Nephron (organoid): ENCODE results near the gene SIDT1.

ENCODE experiments used
- H3K27ac Mint-ChIP-seq, 3 experiments: 2 replicates each; pipeline ENCODE4 v1.8.0; 2020; ENCODE audit warnings: mixed read lengths in 3 of 3, mild to moderate bottlenecking in 2 of 3, moderate library complexity in 1 of 3
- H3K27me3 Mint-ChIP-seq: 2 replicates; pipeline ENCODE4 v1.8.0; 2021; ENCODE audit warnings: low read depth, mild to moderate bottlenecking, moderate library complexity, mixed read lengths
- H3K36me3 Mint-ChIP-seq: 2 replicates; pipeline ENCODE4 v1.8.0; 2020; ENCODE audit warnings: low read depth, mixed read lengths
- H3K4me1 Mint-ChIP-seq: 2 replicates; pipeline ENCODE4 v1.8.0; 2020; ENCODE audit warnings: mixed read lengths
- H3K4me3 Mint-ChIP-seq, 3 experiments: 2 replicates each; pipeline ENCODE4 v1.8.0; 2020; ENCODE audit warnings: mild to moderate bottlenecking in 3 of 3, mixed read lengths in 3 of 3, moderate library complexity in 2 of 3
- H3K9me3 Mint-ChIP-seq: 2 replicates; pipeline ENCODE4 v1.8.0; 2020; ENCODE audit warnings: mixed read lengths
- TF ChIP-seq, protein P1 (sequence below), 3 experiments: fragments of 200-600 bp; sonication (generic); IDR thresholded peaks; one replicate each; pipeline ENCODE4 v1.5.0; 2021; ENCODE audit warnings: antibody characterized with exemption in 3 of 3; ENCODE audit not compliant: unreplicated experiment in 3 of 3

The SIDT1 gene

DNA sequence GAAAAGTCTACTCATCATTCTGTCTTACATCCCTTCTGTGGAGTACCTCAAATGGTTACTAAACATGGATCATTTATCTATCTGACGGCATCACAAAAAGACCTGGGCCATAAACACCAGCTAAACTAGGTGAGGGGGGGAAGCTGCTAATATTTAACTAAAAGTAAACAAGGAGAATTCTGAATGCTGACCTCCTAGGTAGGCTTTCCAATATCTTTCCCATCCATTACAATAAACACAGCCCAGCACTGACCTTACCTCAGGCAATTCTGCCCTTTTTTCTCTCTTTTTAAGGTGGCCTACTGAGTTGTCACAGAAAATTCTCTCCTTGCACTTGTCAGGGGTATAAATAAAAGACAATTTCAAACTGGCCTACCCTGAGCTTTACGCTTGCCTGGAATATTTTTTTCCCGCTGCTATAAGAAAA lies 131.0 kb downstream of the SIDT1 start:
- TF ChIP-seq, protein P1, sequence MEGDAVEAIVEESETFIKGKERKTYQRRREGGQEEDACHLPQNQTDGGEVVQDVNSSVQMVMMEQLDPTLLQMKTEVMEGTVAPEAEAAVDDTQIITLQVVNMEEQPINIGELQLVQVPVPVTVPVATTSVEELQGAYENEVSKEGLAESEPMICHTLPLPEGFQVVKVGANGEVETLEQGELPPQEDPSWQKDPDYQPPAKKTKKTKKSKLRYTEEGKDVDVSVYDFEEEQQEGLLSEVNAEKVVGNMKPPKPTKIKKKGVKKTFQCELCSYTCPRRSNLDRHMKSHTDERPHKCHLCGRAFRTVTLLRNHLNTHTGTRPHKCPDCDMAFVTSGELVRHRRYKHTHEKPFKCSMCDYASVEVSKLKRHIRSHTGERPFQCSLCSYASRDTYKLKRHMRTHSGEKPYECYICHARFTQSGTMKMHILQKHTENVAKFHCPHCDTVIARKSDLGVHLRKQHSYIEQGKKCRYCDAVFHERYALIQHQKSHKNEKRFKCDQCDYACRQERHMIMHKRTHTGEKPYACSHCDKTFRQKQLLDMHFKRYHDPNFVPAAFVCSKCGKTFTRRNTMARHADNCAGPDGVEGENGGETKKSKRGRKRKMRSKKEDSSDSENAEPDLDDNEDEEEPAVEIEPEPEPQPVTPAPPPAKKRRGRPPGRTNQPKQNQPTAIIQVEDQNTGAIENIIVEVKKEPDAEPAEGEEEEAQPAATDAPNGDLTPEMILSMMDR (IDR thresholded peaks at IDR 0.05; ENCODE audit: unreplicated experiment in 3 of 3), result no peak
- Mint-ChIP-seq H3K4me1 (peaks cover 29% of the 10 kb centered on the region), H3K36me3 (peaks cover 54% of the 10 kb centered on the region), H3K9me3 (no peaks in the 10 kb centered on the region), H3K27ac (peak overlapping the region in 2 of 3 experiments; percentile 1 to 62), H3K27me3 (no peaks in the 10 kb centered on the region), H3K4me3 (no peak overlapping the region)

DNA sequence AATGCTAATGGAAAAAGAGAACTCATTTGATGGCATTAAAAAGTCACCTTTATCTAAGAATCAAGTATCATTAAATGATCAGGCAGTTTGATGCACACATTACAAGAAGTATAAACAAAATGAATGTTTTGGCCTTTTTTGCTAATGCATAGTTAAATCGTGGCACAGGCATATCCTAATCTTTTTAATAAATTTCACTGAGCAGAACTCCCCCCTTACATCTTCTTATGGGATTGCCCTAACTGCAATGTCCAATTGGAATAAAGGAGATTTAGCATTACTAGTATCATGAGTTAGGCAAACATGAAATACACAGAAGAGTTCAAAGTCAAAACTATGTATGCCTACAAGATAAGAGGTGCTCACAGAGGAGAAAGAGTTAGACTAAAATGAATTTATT lies 131.4 kb downstream of the SIDT1 start:
- no peaks in the 10 kb centered on the region for H3K9me3 Mint-ChIP-seq
- no peak overlapping the region for H3K4me3 Mint-ChIP-seq
- H3K27ac Mint-ChIP-seq, result peak overlapping the region in 1 of 3 experiments; percentile 62
- TF ChIP-seq, protein P1 (IDR thresholded peaks at IDR 0.05; ENCODE audit: unreplicated experiment in 3 of 3), result no peak
- peaks cover 54% of the 10 kb centered on the region for H3K36me3 Mint-ChIP-seq
- H3K4me1 Mint-ChIP-seq, result peaks cover 32% of the 10 kb centered on the region
- H3K27me3 Mint-ChIP-seq, result no peaks in the 10 kb centered on the region

DNA sequence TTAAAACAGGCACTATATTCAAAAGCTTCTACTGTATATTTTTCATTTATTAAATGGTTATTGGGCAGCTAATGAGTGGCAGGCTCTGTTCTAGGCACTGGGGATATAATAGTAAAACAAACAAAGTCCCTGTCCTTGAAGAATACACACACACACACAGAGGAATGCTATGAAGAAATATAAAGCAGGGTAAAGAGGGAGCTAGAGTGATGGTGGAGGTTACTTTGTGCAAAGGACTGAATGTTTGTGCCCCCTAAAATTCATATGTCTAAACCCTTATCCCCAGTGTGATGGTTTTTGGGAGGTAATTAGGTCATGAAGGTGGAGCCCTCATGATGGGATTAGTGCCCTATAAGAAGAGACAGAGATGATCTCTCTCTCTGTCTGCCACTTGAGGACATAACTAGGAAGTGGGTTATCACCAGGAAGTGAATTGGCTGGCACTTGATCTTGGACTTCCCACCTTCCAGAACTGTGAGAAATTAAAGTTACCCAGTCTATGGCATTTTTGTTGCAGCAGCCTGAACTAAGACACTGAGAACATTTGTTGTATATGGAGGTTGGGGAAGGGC lies 132.3 kb downstream of the SIDT1 start:
- no peaks in the 10 kb centered on the region for H3K27me3 Mint-ChIP-seq
- no peak overlapping the region for H3K27ac Mint-ChIP-seq
- no peaks in the 10 kb centered on the region for H3K9me3 Mint-ChIP-seq
- peaks cover 30% of the 10 kb centered on the region for H3K4me1 Mint-ChIP-seq
- H3K4me3 Mint-ChIP-seq, result no peak overlapping the region
- H3K36me3 Mint-ChIP-seq, result peaks cover 54% of the 10 kb centered on the region
- TF ChIP-seq, protein P1 (IDR thresholded peaks at IDR 0.05; ENCODE audit: unreplicated experiment in 3 of 3), result no peak

DNA sequence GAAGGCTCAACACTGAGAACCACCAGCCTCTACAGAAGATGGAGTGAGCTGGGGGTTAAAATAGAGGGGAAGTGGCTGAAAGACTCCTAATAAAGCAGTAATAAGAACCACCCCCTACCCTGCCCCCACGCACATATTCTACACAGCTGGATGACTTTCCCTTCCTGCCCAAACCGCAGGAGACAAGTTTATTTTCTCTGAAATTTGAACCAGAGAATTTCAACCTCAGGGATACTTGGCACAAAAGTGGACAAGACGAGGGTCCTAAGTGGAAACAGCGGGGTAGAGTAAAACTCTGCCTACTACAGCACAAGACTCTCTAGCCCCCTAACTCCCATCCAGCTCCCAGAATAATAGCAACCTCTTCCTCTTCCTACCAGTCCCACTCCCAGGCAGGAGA lies 135.7 kb downstream of the SIDT1 start:
- Mint-ChIP-seq H3K36me3 (peaks cover 53% of the 10 kb centered on the region), H3K27me3 (no peaks in the 10 kb centered on the region), H3K27ac (peak overlapping the region; percentile 66 to 91 (median 72)), H3K4me1 (peaks cover 16% of the 10 kb centered on the region), H3K9me3 (no peaks in the 10 kb centered on the region), H3K4me3 (peak overlapping the region in 2 of 3 experiments; percentile 14 to 16)
- TF ChIP-seq, protein P1 (IDR thresholded peaks at IDR 0.05; ENCODE audit: unreplicated experiment in 3 of 3), result no peak

DNA sequence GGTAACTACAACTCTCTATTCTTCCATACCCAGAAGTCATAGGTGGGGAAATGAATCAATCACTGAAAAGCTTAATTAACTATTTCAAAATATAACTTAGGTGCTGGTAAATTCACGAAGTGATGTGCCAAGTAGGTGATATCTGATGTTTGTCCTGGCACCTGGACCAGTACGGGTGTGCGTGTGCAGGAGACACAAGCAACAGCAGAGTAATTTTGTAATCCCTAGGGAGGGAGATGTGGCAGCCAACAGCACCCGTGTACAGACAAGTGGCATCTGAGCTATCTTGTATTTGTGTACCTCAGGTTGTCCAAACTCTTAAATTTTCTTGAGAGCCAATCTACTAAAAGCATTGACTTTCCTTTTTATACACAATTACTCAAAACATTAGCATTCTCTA lies 141.2 kb downstream of the SIDT1 start:
- H3K4me3 Mint-ChIP-seq, result no peak overlapping the region
- TF ChIP-seq, protein P1 (IDR thresholded peaks at IDR 0.05; ENCODE audit: unreplicated experiment in 3 of 3), result no peak
- no peaks in the 10 kb centered on the region for H3K27me3 Mint-ChIP-seq
- H3K36me3 Mint-ChIP-seq, result peaks cover 58% of the 10 kb centered on the region
- no peaks in the 10 kb centered on the region for H3K9me3 Mint-ChIP-seq
- no peak overlapping the region for H3K27ac Mint-ChIP-seq
- H3K4me1 Mint-ChIP-seq, result peaks cover 5% of the 10 kb centered on the region

DNA sequence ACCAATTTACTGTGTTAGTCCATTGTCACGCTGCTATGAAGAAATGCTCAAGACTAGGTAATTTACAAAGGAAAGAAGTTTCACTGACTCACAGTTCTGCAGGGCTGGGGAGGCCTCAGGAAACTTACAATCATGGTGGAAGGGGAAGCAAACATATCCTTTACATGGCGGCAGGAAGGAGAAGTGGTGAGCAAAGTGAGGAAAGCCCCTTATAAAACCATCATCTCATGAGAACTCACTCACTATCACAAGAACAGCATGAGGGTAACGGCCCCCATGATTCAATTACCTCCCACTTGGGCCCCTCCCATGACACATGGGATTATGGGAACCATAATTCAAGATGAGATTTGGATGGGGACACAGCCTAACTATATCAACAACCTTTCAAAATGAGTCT lies 143.9 kb downstream of the SIDT1 start:
- Mint-ChIP-seq H3K27me3 (no peaks in the 10 kb centered on the region), H3K4me1 (no peaks in the 10 kb centered on the region), H3K4me3 (no peak overlapping the region), H3K36me3 (peaks cover 47% of the 10 kb centered on the region), H3K27ac (no peak overlapping the region), H3K9me3 (peaks cover 4% of the 10 kb centered on the region)
- TF ChIP-seq, protein P1 (IDR thresholded peaks at IDR 0.05; ENCODE audit: unreplicated experiment in 3 of 3), result no peak
